Stimulated activated CD4-positive, alpha-beta T cell treated with anti-CD3 and anti-CD28 coated beads, Interleukin-12 subunit alpha, Interleukin-12 subunit beta, amount 100 ng/mL, for 4 hours (primary cell): ENCODE results near the gene MARCHF6.
"Not testable (repeated sequence)": the region's sequence is repeated elsewhere in the genome, so short reads cannot be mapped to it uniquely, and the experiment has no call there.

Experiments used
- DNase-seq: peaks from one replicate; pipeline ENCODE4 v3.0.0-alpha.2; 2020

Gene MARCHF6

DNA sequence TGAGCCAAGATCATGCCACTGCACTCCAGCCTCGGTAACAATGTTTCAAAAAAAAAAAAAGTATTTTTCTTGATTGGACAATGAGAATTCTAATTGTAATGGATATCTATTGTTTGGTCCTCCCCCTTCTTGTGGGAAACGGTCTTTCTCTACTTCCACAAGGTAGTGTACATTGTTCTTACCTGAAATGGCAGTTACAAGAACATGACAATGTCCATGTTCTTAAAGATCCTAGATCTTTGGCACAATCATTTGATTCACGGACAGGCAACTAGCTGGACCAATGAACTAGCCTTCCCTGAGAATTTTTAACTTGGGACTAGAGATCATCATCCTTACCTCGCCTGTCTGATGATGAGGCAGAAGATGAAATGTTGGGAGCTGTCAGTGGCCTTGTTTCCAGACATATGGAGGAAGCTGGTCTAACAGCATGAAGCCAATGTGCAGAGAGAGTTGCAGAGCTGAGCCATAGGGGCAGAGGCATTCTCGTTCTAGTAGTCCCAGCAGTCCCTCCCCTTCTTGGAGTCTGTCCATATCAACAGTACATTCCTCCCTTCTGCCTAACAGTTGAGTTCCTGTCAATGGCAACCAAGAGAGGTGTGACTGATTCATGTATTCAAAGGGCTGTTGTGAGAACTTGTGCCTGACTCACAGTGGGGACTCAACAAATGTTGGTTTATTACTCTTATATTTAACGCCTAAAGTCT lies 2.1 kb upstream of the MARCHF6 start:
- DNase-seq, result no peak

DNA sequence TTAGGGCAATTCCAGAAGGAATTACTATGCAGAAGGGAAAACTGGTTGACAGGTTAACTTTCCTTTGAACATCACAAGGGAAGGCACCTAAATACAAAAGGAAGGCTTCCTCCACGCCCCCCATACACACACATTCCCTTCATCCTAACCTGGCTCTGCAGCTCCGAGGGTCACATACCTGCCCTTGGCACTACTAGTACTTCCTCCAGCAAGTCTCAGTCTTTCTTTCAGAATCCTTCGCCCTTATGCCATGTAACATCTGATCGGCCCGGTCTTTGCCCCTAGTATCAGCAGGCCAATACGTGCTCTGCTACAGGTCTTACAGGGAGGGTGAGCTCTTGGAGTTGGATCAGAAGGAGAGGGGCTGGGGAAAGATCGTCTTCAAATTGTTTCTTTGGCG lies 1.6 kb upstream of the MARCHF6 start:
- DNase-seq, result no peak

DNA sequence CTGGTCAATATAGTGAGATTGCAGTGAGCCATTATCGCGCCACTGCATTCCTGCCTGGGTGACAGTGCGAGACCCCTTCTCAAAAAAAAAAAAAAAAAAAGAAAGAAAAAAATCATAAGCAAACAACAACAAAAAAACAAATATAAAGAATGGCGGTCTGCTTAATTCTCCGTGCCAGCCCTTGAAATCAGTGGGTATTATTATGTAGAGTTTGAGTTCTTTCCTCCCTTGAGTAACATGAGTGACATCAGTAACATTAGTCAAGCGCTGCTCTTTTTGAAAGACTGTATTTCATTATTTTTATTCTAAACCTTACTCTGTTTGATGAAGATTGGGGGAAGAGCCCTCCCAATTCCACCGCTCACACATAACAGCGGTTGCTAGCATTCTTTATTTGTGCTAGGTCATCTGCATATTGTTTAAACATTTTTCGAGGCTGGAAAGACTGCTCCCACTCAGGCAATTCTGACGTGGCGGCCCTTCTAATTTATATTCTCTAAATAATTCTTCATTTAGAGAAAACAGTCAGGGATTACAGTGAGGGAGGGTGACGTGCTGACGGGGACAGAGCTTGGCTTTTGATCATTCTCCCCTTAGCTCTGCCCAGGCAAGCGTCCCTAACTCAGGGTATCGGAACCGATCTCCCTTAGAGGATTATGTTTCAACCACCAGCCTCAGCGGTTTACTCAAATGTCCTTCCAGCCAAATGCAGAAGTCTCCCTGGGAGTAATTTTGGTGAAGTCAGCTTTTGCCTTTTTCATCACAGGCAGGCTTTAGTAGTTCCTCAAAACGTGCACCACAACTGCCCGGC lies 860 bp upstream of the MARCHF6 start:
- peak; percentile 28 for DNase-seq

- peak; percentile 45 for DNase-seq
Measured at GRCh38 chr5:10354048-10354872, 765 bp downstream of the MARCHF6 start.

DNA sequence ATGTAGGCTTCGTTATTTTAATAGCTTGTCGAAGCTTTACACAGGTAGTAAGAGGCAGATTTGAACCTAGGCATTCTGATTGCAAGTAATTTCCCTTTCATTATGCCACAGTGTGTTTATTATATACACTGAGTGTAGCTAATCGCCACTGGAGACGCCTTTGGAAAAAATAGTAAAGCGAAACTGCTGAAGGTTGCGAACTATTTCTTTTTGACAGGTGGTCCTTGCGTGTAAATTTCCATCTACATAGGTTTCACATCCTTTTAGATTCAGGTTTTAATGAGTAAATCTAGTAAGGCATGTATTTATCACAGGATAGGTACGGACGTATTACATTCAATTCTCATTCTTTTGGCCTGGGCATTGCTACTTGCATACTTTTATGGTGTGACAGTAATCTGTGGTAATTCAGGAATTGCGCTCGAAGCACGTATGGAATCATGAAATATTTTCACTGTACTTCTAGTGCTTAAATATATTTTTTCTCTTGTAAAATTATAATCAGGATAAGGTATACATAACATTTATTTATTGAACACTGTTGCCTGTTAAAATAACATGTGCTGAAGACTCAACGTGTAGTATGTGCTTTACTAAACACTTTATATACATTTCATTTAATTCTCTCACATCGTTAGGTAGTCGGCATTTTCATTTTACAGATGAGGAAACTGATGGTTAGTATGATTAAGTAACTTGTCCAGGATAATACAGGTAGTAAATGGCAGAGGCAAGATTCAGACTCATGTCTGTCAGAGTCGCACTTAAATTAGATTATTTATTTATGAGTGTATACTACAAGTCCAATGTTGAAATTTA lies 1.8 kb downstream of the MARCHF6 start:
- no peak for DNase-seq

- no peak for DNase-seq
Measured at GRCh38 chr5:10358999-10359398, 5.5 kb downstream of the MARCHF6 start.

GRCh38 chr5:10360686-10361085 lies 7.2 kb downstream of the MARCHF6 start:
- DNase-seq, result no peak

DNA sequence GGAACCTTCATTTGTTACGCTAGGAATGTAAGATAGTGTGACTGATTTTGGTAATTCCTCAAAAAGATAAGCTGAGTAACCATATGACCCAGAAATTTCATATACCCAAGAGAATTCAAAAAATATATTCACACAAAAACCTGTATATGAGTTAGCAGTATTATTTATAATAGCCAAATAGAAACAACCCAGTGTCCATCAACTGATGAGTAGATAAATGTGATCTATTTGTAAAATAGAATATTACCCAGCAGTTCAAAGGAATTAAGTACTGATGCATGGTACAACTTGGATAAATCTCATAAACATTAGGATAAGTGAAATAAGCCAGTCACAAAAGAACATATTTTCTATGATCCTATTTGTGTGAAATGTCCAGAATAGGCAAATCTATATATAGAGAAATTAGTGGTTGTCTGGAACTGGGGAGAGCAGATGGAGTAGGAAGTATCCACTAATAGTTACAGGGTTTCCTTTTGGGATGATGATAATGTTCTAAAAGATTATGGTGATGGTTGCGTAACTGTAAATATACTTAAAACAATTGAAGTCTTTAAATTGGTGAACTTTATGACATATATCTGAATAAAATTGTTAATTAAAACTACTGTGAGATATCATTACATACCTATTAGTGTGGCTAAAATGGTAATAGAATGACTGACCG lies 10.2 kb downstream of the MARCHF6 start:
- no peak for DNase-seq

GRCh38 chr5:10364186-10364689 lies 10.7 kb downstream of the MARCHF6 start:
- no peak for DNase-seq

DNA sequence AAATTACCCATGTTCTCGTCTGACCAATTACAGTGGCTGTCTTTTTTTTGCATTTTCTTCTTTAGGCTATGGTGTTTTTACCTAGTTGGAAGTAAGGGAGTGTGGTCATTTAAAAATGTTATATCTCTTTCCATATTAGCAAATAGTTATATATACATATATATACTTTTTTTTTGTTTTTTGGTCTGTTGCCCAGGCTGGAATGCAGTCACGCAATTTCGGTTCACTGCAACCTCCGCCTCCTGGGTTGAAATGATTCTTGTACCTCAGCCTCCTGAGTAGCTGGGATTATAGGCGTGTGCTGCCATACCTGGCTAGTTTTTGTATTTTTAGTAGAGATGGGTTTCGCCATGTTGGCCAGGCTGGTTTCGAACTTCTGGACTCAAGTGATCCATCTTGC lies 12.3 kb downstream of the MARCHF6 start:
- DNase-seq, result no peak

DNA sequence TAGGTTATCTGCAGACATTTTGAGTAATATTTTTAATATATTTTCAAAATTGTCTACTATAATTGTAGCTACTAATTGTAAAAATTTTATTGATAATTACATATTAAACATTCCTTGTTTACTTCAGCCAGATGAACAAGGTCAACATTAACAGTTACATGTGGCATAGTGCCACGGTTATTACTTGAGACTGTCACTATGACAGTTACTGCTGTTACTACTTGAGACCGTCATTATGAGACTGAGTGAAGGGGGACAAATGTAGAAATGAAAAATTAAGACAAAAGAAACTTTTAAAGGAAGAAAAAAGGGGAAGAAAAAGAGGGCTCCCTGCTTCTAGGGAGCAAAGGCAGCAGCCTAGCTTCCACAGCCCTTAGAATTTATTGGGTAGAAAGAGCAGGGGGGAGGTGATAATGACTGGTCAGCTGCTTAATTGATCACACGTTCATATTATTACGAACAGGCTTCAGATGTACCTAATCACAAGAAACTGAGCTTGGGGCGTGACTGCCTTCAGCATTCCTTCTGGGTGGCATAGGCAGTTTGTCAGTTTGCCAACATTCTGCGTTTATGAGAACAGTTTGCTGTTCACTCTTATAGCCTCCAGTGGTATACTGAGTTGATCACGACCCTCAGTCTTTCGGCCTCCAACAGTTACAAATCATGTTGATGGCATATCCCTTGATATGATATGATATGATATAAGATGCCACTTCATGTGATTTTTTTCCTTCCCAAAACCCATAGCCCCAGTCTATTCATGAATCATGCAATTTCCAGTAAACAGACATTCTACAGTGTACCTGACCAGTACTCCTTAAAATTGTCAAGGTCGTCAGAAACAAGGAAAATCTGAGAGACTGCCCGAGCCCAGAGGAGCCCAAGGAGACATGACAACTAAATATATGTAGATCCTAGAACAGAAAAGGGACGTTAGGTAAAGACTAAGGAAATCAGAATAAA lies 13.1 kb downstream of the MARCHF6 start:
- no peak for DNase-seq

GRCh38 chr5:10367579-10367978 lies 14.1 kb downstream of the MARCHF6 start:
- DNase-seq, result no peak

GRCh38 chr5:10370931-10371330 lies 17.4 kb downstream of the MARCHF6 start:
- no peak for DNase-seq

DNA sequence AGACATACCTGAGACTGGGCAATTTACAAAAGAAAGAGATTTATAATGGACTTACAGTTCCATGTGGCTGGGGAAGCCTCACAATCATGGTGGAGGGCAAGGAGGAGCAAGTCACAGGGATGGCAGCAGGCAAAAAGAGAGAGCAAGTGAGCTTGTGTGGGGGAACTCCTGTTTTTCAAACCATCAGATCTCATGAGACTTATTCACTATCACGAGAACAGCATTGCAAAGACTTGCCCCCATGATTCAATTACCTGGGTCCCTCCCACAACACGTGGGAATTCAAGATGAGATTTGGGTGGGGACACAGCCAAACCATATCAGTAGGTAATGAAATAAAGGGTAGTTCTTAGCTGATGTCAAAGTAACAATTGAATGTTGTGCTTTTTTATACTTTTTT lies 17.9 kb downstream of the MARCHF6 start:
- DNase-seq, result not testable (repeated sequence)

DNA sequence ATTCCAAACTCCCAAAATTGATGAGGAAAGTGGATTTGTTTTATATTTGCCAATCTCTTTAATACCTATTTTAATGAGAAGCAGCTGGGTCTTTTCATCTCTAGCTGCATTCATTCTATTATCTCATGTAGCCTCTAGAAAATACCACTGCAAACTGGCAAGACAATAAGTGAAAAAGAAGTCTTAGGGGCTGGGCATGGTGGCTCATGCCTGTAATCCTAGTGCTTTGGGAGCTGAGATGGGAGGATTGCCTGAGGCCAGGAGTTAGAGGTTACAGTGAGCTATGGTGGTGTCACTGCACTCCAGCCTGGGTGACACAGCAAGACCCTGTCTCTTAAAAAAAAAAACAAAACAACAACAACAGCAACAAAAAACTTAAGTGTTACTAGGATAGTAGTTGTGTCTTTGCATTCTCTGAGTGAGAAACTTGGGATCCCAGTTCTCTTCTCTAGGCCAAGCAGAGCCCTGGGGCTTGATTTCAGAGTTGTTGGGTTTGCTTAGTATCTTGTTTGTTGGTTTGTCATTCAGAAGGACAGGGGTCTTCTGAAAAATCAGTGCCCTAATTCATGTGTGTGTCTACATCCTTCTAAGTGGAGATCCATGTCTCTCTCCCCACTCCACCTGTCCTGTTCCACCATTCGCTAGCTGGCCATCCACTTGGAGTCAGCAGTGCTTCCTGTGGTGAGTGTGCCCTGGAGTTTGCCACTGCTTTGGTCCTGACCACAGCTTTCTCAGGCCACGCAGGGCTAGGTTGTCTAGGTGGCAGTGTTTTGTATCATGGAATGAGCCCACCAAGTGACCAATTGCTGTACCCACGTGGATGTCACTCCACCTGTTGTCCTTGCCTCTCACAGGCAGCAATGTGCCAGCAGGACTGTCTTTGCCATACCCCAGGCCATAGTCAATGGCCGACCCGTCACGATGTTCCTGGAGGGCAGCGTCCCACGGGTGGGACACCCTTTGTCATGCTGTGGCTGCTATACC lies 19.5 kb downstream of the MARCHF6 start:
- DNase-seq, result no peak

DNA sequence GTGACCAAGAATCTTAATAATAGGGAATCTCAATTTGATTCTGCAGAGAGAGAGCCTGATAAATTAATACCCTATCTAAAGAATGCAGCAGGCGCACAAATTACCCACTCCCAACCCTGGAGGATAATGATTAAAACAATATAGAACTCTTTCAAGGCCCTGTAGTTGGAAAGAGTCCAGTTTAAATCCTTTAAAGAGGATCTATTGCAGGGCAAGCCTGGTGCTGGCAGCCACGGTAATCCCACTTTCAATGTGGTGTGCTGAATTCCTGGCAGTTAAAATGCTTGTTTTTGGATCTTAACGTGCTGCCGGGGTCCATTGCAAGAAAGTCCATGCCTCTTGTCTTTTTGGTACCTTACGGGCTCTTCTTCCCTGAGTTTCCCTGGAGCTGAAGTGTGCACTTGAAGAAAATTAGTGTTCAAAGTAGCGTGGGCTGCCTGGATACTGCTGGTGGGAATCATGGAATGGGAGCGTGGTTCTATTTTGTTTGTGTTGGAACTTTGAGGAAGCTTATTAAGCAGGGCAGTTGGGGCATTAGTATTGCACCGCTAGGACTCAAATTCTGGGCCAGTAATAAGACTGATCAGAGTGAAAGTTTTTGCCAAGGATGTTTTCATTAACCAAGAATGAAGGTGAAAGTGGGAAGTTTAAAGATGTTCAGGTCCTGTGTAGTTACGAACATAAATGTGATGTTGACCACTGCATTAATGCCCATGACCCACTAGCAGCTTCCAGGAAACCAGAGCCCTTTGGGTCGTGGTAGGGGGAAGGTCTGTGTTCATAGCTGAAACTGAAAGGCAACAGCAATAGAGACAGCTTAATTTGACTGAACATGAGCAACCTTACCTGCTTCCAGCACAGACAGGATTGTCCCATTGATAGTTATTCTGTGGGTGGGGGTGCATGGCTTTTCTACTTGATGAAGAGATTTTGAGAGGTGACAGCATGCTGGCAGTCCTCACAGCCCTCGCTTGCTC lies 20.8 kb downstream of the MARCHF6 start:
- DNase-seq, result no peak

DNA sequence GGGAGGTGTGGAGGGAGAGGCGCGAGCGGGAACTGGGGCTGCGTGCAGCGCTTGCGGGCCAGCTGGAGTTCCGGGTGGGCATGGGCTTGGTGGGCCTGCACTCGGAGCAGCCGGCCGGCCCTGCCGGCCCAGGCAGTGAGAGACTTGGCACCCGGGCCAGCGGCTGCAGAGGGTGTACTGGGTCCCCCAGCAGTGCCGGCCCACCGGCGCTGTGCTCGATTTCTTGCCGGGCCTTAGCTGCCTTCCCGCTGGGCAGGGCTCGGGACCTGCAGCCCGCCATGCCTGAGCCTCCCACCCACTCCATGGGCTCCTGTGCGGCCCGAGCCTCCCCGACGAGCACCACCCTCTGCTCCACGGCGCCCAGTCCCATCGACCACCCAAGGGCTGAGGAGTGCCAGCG lies 21.7 kb downstream of the MARCHF6 start:
- DNase-seq, result not testable (repeated sequence)

- no peak for DNase-seq
Measured at GRCh38 chr5:10376544-10376943, 23.0 kb downstream of the MARCHF6 start.
